Esophagus mucosa (tissue), 1 donor: ENCODE measurements around the gene TALDO1. TPM values are rescaled to one million over a fixed set of nuclear protein-coding genes. Genes with fewer than 3 reads are reported as not detected.
"Not testable (repeated sequence)": the region's sequence is repeated elsewhere in the genome, so short reads cannot be mapped to it uniquely, and the experiment has no call there.

ENCODE experiments used
- ATAC-seq: fragments of 200-7000 bp; cut with Tn5 transposase; one replicate; pipeline ENCODE4 v1.9.1; 2020
- total RNA-seq: library from RNA; stranded (reverse); gene quantifications from one replicate; pipeline ENCODE4 v1.2.4, GENCODE V29; 2023
- donor health status: DM: yes; HTN: yes; CAD: no.

The TALDO1 gene
- total RNA-seq, 1 donor from 2014 or later: 263 TPM

DNA sequence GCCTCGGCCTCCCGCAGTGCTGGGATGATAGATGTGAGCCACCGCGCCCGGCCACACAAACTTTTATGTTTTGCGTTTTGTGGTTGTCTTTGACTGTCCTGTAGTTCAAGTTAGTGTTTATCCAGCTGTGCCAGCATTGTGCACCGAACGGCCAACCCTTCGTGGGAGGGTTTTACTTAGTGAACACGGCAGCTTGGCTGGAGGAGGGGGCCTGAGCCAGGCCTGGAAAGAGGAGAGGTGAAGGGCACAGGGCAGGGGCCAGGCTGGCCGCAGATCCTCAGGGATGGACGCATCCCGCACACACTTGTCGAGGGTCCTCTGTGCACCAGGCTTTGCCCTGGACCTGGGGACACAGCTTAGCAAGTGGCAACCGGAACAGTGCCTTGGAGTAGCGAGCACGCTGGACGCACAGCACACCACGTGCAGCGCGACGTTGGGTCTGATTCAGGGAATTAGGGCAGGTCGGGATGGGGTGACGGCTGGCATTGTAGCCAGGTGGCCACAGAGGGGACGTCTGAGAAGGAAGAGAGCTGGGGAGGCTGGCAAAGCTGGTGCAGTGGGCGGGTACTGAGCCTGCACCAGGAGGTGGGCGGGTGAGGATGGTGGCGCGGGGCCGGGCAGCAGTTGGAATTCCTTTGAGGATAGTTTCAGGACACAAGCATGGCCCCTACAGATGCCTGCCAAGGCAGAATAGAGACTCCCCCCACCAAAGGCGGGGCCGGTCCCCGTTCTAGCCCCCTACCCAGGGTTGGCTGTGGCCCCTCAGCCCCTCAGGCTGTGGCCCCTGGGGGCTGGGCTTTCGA is 27.8 kb upstream of the TALDO1 start:
- no peak for ATAC-seq

DNA sequence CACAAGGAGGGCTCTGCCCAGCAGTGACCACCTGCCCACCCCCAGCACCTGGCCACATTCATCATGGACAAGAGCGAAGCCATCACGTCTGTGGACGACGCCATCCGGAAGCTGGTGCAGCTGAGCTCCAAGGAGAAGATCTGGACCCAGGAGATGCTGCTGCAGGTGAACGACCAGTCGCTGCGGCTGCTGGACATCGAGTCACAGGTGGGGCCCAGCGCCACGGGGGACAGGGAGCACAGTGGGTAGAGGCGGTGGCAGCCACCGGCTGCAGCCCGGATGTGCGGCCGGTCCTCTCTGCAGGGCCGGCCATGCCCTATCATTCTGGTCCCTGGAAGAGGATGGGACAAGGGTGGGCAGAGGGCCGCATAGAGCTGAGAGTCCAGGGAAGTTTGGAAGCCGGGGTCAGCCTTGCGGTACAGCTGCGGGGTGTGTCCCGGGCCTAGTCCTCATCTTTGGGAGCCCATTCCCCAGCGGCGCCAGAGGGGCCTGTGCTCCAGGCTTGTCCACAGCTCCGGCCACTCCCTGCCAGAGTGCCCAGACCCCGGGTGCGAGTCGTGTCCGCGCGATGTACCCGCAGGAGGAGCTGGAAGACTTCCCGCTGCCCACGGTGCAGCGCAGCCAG is 27.1 kb upstream of the TALDO1 start:
- peak; percentile 1 for ATAC-seq

DNA sequence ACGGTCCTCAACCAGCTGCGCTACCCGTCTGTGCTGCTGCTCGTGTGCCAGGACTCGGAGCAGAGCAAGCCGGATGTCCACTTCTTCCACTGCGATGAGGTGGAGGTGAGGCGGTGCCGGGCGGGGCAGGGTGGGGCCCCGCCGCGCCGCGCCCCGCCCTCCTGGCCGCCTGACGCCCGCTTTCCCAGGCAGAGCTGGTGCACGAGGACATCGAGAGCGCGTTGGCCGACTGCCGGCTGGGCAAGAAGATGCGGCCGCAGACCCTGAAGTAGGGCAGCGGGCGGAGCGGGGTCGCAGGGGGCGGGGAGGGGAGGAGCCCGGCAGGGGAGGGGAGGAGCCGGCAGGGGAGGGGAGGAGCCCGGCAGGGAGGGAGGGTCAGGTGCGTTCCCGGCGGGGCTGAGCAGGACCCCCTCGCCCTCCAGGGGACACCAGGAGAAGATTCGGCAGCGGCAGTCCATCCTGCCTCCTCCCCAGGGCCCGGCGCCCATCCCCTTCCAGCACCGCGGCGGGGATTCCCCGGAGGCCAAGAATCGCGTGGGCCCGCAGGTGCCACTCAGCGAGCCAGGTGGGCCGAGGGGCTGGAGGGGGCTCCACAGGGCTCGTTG is 26.5 kb upstream of the TALDO1 start:
- ATAC-seq: peak; percentile 43

DNA sequence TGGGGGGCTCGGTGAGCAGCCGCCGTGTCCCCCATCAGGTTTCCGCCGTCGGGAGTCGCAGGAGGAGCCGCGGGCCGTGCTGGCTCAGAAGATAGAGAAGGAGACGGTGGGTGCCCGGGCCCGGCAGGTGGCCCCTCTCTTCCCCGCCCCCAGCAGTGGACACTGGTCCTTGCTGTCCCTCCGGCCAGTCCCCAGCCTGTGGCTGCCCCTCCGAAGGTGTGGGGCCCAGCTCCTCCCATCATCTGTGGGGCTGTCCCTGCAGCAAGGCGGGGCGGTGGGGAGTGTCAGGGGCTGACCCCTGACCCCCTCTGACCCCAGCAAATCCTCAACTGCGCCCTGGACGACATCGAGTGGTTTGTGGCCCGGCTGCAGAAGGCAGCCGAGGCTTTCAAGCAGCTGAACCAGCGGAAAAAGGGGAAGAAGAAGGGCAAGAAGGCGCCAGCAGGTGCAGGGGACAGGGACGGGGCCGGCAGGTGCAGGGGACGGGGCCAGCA is 26.0 kb upstream of the TALDO1 start:
- no peak for ATAC-seq

DNA sequence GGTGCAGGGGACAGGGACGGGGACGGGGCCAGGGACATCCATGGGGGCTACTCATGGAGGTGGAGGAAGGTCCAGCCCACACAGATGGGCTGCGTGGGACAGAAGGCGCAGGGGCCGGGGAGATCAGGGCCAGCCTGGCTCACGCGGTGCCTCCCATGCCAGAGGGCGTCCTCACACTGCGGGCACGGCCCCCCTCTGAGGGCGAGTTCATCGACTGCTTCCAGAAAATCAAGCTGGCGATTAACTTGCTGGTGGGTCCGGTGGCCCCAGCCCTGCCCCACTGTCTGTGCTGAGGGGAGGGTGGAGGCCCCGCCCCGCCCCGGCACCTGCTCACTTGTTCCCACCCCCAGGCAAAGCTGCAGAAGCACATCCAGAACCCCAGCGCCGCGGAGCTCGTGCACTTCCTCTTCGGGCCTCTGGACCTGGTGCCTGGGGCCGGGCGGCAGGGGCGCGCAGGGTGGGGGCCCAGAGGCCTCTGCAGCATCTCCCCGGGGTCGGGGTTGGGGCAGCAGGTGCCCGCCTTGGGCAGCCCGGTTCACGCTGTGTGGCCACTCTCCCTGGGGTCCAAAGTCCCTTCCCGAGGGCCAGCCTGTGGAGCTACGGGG is 25.4 kb upstream of the TALDO1 start:
- ATAC-seq: no peak

DNA sequence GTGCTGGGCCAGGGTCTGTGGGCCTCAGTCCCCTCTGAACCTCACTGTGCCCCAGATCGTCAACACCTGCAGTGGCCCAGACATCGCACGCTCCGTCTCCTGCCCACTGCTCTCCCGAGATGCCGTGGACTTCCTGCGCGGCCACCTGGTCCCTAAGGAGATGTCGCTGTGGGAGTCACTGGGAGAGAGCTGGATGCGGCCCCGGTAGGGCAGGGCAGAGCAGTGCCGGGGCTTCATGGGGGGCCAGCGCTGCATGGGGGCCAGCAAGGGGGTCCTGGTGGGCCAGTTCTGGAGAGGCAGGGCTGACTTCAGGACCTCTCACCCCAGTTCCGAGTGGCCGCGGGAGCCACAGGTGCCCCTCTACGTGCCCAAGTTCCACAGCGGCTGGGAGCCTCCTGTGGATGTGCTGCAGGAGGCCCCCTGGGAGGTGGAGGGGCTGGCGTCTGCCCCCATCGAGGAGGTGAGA is 24.9 kb upstream of the TALDO1 start:
- no peak for ATAC-seq

DNA sequence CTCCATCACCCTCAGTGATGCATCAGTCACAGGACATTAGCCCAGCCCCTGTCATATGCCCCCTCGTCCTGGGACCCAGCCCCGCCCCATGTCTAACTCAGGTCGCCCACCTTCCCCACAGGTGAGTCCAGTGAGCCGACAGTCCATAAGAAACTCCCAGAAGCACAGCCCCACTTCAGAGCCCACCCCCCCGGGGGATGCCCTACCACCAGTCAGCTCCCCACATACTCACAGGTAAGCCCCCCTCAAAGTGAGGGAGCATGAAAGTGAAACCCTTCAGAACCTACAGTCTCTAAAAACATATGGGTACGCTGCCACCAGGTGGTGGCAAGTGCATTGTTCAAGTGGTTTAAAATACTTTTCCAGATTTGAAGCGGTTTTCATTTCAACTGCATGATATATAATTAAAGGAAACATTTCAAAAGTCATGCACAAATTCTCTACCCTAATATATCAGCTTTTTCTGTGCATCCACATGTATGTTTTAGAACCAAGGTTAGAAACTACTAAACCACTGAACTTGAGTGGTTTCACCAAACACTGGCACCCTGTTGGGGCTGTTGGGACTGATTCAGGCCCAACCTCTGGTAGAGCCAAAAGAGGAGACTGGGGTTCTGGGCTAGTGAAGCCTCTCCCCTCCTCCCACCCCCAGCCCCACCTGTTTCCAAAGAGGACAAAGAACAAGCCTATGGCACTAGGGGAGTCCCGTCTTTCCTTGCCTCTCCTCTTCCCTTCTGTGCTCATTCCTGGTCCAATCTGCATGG is 24.0 kb upstream of the TALDO1 start:
- ATAC-seq: no peak

DNA sequence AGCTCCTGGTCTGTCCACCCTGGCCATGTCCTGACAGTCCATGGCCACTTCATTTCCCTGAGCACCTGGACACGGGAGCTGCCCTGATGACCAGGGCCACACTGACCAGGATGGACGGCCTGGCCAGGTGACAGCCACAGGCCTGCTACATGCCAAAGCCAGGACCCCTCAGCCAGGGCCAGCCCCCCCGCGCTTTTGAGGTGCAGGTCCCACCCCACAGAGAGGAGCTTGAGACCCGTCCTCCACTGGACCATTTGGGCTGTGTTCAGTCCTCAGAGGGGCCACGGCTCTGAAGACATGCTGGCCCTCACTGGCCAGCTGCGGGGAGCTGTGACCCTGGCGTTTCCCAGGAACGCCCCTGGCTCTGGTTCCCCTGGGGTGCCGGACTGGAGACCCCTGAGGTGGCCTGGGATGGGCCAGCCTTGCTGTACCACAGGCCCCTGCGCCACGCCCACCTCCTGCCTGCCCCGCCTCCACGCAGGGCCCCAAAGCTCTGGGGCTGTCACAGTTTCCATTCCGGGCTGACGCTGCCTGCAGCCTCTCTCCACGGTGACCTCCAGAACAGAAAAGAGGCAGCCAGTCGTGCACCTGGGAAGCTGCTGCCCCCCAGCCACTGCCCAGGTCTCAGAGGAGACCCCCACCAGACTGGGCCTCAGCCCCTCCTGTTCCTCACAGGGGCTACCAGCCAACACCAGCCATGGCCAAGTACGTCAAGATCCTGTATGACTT is 23.1 kb upstream of the TALDO1 start:
- no peak for ATAC-seq

DNA sequence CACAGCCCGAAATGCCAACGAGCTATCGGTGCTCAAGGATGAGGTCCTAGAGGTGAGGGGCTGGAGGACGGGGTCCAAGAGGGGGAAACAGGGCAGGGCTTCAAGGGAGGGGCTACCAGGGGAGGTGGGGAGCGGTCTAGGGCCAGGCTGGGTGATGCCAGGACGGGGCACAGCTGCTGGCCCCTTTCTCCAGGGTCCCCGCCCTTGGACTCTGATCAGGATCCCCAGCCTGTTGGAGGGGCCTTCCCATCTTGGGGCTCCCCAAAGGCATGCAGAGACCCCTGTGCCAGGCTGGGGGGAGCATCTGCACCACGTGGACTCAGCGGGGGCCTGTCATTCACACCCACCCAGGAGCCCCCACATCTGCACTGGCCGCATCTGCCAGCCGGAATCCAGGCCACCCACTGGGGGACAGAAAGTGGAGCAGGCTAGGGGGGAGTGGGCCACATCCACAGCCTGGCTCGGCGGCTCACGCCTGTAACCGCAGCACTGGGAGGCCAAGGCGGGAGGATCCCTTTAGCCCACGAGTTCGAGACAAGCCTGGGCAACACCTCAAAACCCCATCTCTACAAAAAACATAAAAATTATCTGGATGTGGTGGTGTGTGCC is 22.4 kb upstream of the TALDO1 start:
- ATAC-seq: no peak

DNA sequence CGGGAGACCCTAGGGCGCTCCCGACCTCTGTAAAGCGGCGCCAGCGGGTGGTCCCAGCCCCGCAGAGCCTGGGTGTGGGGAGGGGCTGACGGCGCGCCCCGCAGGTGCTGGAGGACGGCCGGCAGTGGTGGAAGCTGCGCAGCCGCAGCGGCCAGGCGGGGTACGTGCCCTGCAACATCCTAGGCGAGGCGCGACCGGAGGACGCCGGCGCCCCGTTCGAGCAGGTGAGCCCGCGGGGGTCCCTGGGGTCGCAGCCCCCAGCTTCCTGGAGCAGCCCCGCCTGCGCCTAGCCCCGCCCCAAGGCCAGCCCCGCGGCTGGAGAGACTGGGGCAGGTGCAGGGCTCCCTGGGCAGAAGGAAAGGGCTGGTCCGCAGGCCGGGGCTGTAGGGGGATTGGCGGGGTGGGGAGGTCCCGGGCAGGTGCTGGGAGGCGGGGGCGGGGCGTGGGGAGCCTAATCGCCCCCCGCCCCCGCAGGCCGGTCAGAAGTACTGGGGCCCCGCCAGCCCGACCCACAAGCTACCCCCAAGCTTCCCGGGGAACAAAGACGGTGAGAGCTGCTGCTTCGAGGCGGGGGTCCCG is 21.6 kb upstream of the TALDO1 start:
- ATAC-seq: no peak

DNA sequence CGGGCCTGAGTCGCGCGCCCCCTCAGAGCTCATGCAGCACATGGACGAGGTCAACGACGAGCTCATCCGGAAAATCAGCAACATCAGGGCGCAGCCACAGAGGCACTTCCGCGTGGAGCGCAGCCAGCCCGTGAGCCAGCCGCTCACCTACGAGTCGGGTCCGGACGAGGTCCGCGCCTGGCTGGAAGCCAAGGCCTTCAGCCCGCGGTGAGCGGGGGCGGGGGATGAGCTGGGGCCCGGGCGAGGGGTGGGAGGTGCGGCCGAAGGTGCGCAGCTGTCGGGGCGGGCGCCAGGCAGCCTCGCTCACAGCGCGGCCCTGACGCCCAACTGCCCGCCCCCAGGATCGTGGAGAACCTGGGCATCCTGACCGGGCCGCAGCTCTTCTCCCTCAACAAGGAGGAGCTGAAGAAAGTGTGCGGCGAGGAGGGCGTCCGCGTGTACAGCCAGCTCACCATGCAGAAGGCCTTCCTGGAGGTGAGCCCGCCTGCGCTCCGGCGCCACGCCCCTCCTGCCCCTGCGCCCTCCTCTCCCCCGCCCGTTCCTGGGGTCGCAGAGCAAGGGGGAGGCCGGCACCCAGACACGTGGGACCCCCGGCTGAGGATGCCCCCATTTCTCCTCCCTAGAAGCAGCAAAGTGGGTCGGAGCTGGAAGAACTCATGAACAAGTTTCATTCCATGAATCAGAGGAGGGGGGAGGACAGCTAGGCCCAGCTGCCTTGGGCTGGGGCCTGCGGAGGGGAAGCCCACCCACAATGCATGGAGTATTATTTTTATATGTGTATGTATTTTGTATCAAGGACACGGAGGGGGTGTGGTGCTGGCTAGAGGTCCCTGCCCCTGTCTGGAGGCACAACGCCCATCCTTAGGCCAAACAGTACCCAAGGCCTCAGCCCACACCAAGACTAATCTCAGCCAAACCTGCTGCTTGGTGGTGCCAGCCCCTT is 20.7 kb upstream of the TALDO1 start:
- peak; percentile 50 for ATAC-seq

DNA sequence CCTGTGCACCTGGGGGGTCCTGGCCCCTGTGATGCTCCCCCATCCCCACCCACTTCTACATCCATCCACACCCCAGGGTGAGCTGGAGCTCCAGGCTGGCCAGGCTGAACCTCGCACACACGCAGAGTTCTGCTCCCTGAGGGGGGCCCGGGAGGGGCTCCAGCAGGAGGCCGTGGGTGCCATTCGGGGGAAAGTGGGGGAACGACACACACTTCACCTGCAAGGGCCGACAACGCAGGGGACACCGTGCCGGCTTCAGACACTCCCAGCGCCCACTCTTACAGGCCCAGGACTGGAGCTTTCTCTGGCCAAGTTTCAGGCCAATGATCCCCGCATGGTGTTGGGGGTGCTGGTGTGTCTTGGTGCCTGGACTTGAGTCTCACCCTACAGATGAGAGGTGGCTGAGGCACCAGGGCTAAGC is 20.0 kb upstream of the TALDO1 start:
- ATAC-seq: peak; percentile 0

DNA sequence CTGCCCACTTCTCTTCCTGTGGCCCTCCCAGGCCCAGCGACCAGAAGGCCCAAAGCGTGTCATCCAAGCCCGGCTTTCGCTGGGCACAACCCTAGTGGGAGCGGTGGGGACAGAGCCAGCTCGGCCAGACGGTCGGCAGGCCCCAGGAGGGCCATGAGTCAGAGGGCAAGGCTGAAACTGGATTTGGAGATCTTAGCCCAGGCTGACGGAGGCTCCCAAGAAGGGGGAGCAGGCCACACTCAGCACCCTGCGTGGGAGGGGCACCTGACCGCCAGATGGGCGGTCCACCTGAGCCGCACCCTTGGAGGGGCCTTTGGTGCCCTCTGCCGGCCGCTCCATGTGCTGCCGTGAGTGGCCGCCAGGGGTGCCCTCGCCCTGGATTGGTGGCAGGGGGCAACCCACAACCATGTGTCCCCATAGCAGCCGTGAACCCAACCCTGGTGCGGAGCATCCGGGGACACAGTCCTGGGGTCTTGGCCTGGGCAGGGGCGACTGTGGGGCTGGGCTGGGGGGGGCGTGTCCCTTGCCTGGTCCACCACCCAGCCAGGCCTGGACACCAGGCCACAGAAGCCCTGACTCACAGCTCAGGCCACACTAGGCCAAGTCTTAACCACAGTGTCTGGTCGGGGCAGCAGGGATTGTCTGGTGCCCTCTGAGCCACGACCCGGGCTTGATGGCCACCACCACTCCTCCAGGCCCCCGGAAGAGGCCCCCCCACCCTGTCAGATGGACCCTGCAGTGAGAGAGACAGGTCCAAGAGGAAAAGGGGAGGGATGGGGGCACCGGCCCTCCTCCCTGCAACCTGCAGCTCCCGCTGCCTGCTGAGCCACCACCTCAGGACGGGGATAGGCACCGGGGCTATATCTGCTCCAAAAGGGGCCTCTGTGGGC is 19.2 kb upstream of the TALDO1 start:
- peak; percentile 80 for ATAC-seq

DNA sequence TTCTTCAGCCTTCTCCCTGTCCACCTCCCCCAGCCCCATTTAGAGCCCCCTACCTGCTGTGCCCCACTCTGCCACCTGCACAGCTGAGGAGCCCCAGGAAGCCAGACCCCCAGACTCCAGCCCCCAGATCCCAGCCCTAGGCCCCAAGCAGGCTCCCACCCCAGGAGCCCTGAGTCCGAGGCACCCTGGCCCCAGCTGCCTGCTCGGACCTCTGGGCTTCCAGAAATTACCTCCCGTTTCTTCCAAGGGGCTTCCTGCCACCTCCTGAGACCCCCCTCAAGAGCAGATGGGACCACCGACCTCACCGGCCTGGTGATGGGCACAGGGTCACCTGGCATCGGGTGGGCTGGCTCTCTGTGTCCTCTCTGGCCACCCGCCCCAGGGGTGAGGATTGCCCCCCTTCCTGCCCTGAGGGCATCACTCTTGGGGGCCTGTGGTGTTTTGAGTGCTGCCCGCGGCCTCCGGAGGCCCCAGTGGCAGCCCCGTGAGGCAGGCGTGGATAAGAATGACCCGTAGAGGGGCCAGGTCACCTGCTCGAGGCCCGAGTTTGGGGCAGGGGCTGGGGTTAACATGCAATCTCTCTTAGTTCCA is 18.3 kb upstream of the TALDO1 start:
- ATAC-seq: no peak

DNA sequence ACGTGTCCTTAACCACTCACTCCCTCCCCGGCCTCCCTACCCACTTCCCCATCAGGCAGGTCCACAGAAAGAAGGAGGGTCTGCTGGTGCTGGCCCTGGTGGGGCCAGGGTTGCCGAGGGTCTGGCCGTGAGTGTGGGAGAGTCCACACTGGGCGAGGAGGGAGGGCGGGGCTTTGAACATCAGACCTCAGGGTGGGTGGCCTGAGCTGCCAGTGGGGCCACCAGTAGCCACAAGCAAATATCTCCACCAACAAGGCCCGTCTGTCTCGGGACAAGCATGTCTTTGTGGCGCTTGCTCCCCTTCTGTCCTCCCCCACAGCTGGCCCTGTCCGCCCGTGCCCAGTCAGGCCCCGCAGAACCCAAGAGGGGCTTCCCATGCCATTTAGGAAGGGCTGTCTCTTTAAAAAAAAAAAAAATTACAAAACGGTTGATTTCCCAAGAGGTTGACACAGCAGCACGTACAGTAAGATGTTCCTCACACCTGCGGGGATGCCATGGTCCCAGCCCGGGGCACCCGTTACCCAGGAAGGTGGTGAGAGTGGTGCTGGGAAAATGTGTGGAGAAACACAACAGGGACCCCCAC is 17.7 kb upstream of the TALDO1 start:
- ATAC-seq: no peak

DNA sequence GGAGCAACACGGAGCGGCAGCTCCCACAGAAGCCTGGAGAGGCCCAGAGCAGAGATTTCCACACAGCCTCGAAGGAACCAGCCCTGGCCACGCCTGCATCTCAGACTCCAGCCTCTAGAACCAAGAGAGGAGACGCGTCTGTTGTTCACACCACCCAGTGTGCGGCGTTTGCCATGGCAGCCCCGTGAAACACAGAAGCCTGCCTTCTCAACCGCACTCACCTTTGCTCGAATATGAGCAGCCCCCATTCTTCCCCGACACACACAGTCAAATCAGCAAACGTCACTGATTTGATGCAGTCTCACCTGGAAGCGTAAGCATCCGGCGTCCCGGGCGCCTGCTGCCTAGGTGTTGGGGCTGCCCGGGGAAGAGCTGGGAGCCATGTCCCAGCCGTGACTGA is 14.2 kb upstream of the TALDO1 start:
- ATAC-seq: no peak

DNA sequence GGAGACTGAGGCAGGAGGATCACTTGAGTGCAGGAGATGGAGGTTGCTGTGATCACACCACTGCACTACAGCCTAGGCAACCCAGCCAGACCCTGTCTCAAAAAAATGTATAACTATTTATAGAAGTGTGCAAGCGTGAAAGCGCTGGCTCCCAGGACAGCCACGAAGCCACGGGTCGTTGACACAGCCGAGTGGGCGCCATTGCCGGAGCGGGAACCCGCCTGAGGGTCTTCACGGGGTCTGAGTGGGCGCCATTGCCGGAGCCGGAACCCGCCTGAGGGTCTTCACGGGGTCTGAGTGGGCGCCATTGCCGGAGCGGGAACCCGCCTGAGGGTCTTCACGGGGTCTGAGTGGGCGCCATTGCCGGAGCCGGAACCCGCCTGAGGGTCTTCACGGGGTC is 12.7 kb upstream of the TALDO1 start:
- not testable (repeated sequence) for ATAC-seq

DNA sequence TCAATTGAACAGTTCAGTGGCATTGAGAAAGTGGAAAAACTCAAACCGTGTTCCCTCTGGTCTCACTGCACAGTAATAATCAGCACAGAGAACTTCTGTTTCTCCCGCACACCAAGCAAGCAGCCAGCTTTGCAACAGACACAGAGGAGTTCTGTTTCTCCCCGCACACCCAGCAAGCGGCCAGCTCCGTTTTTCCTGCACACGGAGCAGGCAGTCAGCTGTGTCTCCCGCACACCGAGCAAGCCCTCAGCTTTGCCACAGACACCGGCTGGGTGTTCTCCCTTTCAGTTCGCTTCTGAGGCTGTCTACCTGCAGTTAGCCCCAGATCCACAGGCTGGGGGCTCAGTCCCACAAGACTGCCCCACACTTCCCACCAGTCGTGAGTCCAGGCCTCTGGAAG is 9.9 kb upstream of the TALDO1 start:
- ATAC-seq: peak; percentile 5
